Stimulated activated CD4-positive, alpha-beta T cell treated with anti-CD3 and anti-CD28 coated beads, Interleukin-2, amount 100 ng/mL, for 24 hours (primary cell): Measurements from ENCODE around the gene NR0B2.

Source experiments
- DNase-seq, 2 donors: peaks; one replicate each; pipeline ENCODE4 v3.0.0-alpha.2; 2020

The NR0B2 gene

GRCh38 chr1:26932531-26932930 is 18.8 kb upstream of the NR0B2 start:
- no peak for DNase-seq

GRCh38 chr1:26923711-26924110 is 9.9 kb upstream of the NR0B2 start:
- DNase-seq: peak in 1 of 2 donors; percentile 17

DNA sequence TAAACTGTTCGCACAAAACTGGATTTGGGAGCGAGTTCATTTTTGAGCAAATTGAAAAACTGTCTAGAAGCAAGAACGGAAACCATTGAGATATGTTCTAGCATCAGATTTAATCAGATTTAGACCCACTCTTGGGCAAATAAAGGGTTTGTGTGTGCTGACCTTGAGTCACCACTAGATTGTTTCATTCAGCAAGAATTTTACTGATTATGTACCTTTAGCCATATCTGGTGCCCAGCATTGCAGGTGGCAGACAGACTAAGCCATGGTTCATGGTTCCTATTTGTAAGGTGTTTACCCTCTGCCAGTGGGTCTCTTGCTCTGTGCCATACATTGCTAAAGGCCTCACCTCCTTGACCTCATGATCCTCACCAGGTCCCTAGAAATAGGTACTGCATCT is 9.1 kb upstream of the NR0B2 start:
- no peak for DNase-seq

DNA sequence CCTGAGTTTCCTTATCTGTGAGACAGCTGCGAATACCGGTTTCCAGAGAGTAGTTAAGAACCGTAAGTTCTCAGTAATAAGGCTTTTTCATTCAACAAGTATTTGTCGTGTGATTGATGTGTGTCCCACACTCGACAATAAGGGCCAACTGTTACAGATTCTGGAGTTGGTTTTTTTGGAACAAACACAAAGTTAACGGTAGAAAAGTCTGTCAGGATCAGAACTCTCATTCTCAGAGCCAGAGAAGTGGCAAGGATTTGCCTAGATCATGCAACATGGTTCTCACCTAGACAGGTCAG is 8.6 kb upstream of the NR0B2 start:
- DNase-seq: no peak

DNA sequence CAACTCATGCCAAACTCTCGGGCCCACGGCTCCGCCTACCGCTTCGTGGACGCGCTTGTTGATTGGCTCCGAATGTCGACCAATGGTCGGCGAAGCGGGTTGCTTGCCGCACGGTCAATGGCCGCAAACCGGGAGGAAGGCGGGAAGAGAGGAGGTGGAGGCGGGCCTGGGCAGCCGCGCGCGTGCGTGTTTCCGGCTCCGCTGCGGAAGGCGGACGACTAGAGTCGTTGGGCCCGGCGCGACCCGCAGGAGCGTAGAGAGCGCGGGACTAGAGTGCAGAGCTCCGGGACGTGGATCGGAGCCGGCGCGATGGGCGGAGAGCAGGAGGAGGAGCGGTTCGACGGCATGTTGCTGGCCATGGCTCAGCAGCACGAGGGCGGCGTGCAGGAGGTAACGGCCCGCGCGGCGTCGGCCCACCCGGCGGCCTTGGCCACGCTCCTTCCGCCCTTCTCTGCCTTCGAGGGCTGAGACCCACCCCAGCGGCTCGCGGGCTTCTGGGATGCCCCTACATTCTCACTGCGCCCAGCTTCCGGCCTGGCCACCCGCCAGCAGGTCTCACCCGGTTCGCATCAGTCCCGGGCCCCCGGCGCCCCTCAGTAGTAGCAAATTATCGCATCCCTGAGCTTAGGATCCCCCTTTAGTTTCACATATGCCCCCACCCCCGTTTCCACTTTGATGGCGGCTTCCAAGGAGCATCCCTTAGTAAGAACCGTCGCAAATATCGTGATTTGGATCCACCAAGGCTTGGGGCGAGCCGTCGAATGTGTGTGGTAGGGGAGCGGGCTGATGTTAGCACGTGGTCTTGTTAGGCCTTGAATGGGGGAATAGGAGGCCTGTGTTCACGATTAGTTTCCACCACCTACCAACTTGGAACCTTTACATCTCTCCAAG is 8.0 kb upstream of the NR0B2 start, which contains the start of gene NUDC:
Gene NUDC, plus strand, starts transcription at position 204 of the 891 bp plus-strand sequence. Its CDS starts 106 bp downstream, at position 310.
- DNase-seq: peak; percentile 94 to 95

DNA sequence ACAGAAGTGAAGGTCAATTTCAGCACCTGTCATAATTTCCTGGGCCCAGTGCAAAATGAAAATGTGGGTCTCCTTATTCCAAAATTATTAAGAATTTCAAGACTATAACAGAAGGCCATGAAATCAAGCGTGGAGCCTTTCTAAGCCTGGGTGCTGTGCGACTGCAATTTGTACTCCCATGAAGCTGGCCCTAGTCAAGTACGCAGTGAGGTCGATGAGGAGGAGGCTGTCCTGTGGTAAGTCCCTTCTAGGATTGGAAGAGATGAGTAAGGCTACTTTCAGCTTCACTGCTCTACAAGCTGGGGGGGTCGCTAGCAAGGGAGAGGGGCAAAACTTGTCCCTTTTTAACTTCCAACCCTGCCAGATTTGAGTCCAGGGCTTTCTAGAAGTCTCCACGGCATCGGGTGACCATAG is 7.4 kb upstream of the NR0B2 start:
- DNase-seq: no peak

DNA sequence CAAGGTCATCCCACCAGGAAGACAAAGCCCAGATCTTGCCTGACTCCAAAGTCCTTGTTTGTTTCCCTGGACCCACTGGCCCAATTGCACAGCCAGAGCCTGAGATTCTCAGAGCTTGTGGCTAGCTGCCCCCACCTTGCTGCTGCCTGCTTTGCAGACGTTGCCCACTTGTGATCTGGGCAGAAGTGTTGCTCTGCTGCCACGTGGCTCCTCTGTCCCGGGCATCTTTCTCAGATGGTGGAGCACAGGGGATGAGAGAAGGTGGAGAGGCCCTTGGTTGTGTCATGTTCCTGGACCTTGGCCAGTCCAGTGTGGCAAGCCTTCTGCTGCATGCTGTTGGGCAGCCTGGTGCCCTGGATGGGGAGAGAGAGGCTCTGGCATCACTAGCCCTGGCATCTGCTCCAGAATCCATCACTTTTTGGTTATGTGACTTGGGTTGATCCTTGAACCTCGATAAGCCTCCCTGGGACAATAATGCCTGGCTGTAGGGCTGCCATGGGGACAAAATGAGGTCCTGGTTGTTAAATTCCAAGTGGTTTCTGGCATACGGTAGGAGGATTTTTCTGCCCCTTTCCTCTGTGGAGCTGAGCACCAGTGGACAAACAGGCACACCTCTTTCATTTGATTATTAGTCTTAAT is 1.5 kb upstream of the NR0B2 start:
- no peak for DNase-seq

GRCh38 chr1:26913389-26913753 is 404 bp downstream of the NR0B2 start:
- no peak for DNase-seq

- DNase-seq: no peak
Measured at GRCh38 chr1:26912147-26912490, 1.7 kb downstream of the NR0B2 start.

DNA sequence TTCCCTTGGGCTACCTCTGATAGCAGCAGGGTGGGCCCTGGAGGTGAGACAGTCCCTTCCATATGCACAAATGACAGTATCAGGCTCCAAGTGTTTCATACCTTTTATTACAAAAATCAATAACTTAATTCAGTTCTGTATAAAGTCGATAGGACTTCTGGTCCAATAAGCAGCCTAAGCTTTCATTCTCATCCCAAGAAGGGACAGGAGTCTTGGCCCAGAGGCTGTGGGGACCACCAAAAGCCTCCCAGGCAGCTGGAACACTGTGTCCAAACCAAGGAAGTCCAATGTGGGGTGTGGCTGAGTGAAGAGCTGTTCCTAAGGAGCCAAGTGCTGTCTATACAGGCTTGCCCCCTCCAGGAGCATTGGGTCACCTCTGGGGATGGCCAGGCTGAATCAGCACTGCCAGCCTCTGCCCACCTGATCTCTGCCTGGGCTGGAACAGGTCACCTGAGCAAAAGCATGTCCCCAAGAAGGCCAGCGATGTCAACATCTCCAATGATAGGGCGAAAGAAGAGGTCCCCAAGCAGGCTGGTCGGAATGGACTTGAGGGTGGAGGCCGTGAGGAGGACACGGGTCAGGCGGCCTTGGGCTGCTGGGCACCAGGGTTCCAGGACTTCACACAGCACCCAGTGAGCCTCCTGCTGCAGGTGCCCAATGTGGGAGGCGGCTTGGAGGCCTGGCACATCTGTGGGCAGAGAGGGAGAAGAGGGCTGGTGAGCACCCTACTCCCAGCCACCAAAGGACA is 2.2 kb downstream of the NR0B2 start:
- no peak for DNase-seq

DNA sequence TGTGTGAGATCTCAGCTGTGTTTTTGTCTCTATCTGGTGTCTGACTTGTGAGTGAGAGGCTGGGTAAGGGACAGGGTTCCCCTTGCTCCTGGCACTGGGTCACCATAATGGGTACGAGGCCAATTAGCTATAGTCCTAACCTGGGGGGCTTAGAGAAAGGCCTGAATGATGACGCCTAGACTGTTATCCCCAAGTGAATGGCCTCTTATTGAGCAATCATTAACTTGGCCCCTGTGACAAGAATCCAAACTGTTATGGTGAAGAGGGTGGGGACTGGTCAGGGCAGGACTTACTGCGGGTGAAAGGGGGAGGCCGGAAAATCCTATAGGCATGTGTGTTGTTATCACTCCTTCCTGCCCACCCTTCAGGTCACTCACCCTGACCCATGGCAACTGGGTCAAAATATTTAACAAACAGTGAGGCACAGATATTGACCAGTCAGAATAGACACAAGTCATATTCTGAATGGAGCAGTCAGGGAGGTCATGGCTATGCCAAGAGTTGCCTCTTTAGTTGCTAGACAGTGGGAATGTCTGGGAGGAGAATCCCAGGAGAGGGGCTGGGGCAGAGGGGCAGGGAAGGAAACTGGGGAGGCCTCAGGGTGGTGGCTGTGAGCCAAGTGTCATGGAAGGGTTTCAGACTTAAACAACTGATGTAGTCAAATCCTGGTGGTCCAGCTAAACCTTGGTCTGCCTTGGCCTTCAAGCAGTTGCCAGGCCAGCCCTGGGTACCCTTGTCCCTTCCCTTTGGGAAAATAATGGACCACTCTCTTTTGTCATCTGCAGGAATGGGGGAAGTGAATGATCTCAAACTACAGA is 3.2 kb downstream of the NR0B2 start:
- no peak for DNase-seq

GRCh38 chr1:26909951-26910342 is 3.8 kb downstream of the NR0B2 start:
- DNase-seq: no peak

- no peak for DNase-seq
Measured at GRCh38 chr1:26907071-26907917, 6.5 kb downstream of the NR0B2 start.

DNA sequence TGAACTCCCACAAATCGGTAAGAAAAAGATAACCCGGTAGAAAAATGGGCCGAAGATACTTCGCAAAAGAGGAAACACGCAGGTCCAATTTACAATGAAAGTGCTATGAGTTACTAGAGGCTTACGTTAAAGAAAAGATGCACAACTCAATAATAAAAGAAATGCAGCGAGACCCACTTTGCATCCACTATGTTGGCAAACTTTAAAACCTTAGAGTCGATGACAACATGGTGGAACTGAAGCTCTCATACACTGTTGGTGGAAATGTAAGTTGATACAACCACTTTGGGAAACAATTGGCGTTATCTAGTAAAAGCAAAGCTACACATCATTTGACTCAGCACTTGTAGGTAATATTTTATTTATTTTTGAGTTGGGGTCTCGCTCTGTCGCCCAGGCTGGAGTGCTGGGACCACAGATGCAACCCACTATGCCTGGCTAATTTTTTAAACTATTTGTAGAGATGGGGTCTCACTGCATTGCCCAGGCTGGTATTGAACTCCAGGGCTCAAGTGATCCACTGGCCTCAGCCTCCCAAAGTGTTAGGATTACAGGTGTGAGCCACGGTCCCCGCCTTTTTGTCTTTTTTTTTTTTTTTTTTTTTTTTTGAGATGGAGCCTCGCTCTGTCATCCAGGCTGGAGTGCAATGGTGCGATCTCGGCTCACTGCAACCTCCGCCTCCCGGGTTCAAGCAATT is 12.8 kb downstream of the NR0B2 start:
- no peak for DNase-seq

DNA sequence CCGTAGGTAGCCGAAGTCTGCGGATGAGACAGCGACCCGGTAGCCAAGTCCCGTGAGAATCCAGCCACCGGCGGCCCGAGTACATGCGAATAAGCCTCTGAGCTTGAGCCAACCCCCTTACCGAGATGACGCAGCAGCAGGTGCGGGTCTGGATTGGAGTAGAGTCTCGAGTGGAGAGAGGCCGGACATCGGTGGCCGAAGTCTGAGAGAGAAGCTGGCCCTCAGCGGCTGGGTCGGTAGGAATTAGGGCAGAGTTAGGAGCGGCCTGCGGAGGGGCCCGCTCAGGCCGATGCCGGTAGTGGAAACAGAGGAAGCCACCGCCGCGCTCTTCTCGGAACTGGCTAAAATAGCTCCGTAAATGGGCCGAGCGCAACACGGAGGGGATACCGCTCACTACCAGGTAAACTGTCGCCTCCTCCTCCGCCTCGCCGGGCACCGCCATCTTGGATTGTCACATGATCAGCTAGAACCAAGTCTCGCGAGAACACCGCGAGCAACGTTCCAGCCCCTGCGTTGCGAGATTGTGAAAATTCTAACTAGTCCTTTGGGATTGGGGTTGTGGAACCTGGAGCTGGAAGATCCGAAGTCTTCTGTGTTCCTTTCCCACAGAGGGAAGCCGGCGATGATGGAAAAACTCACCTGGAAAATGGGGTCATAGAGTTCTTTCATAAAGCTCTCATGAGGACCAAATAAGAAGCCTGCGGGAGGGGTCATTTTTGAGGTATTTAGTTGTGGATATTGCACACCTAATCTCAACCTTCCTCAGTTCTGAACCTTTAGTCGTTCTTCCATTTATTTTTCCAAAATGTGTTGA is 13.6 kb downstream of the NR0B2 start, which contains the start of gene GPATCH3:
Gene GPATCH3, minus strand, starts transcription at position 467 of the 814 bp plus-strand sequence. Its CDS starts 25 bp downstream, at position 442.
- peak; percentile 89 to 91 for DNase-seq

- no peak for DNase-seq
Measured at GRCh38 chr1:26897351-26897750, 16.4 kb downstream of the NR0B2 start.

- DNase-seq: no peak
Measured at GRCh38 chr1:26894263-26894662, 19.5 kb downstream of the NR0B2 start.

GRCh38 chr1:26890467-26890796 is 23.3 kb downstream of the NR0B2 start:
- no peak for DNase-seq

DNA sequence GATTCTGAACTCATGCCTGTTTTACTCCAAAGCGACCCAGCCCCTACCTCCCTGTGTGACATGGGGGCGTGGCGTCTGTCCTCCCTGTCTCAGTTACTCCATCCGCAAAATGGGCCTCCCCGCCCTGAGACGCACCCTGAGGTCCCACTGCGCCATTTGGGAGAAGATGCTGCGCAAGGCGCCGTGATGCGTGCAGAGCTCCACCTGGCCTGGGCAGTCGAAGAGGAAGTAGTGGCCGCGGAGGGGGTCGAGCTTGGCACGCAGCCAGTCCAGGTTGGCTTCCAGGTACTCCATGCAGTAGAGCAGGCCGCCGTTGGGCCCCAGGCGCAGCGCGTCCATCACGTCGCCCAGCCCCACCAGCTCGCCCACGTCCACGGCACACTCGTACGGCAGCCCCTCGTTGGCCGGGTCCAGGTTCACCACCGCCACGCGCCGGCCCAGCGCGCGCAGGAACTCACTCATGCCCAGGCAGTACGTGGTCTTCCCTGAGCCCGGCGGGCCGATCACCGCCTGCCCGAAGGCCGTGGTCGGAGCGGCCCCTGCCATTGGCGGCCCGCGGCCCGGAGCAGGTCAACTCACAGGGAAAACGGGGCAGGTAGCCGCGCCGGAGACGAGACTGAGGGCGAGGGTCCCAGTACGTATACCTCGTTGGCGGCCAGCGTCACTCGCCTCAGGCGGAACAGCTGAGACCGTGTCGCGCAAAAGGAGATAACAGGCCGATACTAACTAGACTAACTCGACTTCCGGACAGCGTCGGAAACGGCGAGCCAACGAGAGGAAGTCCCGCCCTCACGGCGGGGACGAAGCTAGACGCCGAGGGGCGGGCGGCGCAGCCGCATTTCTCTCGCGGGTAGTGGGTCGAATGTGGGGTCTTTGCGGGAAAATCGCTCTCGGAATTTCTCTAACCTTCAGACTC is 24.0 kb downstream of the NR0B2 start, which contains the start of gene GPN2:
Gene GPN2, minus strand, starts transcription at position 733 of the 916 bp plus-strand sequence. Its CDS starts 187 bp downstream, at position 546.
- DNase-seq: peak; percentile 81
